Activated CD8-positive, alpha-beta memory T cell treated with anti-CD3 and anti-CD28 coated beads, Interleukin-2, amount 50 U/mL, for 24 hours (primary cell): ENCODE measurements around the gene DIPK1A.

Source experiments
- DNase-seq: peaks from one replicate; pipeline ENCODE4 v3.0.0-alpha.2; 2020; ENCODE audit errors: extremely low read depth

The DIPK1A gene

DNA sequence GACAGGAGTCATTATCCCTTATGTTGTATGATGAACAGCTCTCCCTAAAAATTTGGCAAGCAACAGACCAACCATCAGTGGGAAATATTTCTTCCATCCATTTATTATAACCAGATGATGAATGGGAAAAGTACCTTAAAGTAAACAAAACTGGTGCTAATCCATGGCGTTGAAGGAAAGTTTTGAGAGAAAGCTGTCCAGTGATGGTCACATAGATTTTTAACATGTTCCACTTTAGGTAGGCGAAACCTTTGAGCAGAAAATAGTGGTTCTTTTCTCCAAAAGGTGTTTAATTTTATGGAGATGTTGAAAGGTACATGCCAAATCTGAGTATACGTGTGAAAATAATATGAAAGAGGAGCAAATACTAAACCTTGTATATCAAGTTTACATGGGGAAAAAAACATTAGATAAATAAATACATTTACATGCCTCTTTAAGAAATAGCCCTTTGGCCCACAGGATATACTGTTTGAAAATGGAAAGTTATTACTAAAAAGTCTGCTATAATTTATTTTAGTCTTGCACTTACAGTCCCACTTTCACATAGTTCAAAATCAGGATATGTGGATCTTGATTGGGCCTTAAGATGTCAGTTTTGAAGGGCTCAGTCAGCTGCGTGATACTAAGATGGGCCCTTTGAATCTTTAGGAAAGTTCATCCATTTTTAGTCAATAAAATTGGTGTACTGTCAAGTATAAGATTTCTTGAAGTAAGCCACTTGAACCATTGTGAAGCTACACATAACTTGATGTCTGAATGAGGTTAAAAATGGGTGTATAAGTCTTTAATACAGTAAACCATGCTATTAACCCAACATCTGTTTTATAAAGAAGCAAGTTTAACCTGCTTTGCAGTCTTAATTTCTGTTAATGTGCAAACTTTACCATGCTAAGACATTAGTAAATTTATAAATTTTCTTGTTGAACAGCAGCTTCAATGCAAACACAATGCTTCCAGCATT is 118.9 kb downstream of the DIPK1A start:
- DNase-seq, result no peak

DNA sequence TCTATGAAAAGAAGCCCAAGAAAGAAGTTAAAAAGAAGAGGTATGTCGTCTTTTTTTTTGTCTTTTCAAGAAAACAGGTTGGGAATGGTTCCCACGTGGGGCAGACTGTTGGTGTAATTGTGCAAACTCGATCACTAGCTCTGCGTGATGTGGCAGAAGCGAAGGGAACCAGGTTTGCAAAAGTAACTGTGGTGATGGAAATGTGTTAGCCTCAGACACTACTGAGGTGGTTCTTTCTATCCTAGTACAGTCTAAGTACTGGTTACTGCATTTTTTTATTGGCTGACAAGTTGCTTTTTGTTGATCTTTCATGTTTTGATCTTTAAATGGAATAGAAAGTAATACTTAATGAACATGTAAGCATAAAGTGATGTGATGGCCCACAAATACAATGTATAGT is 120.7 kb downstream of the DIPK1A start:
- no peak for DNase-seq

- DNase-seq, result no peak
Measured at GRCh38 chr1:92839442-92839841, 121.8 kb downstream of the DIPK1A start.

- no peak for DNase-seq
Measured at GRCh38 chr1:92838519-92838918, 122.7 kb downstream of the DIPK1A start.

GRCh38 chr1:92837062-92837461 is 124.2 kb downstream of the DIPK1A start:
- DNase-seq, result no peak

GRCh38 chr1:92834617-92835016 is 126.6 kb downstream of the DIPK1A start:
- no peak for DNase-seq

GRCh38 chr1:92833840-92834239 is 127.4 kb downstream of the DIPK1A start:
- no peak for DNase-seq

DNA sequence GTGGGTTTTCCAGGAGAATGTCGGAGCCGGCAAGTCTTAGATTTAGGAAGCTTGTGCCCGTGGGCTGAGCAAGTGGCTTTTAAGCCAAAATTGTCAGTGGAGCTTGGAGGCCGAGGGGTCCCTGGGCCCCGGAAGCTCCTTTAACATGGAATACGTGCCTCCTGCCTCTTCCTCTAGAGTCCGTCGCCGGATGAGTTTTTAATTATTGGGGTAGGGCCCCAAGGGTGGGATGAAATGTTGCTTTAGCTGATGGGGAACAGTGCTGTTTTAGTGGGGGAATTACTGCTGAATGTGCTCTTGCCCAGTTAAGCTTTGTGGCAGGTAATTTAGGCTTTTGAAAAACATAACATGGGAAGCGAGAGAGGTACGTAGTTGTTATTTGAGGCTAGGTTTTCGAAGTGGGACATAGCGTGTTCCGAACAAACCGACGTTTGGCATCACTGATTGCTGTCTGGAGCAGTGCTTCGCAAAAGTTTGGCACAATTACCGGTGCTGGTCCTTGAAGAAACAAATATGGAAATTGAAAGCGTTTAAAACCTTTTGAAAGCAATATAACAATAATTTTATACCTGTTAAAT is 128.6 kb downstream of the DIPK1A start:
- DNase-seq, result no peak

- DNase-seq, result peak; percentile 95
Measured at GRCh38 chr1:92831762-92832536, 129.3 kb downstream of the DIPK1A start, which contains the start of gene RPL5. Gene RPL5, plus strand, starts transcription at chr1:92832040. Its CDS starts 75 bp downstream, at chr1:92832115.

DNA sequence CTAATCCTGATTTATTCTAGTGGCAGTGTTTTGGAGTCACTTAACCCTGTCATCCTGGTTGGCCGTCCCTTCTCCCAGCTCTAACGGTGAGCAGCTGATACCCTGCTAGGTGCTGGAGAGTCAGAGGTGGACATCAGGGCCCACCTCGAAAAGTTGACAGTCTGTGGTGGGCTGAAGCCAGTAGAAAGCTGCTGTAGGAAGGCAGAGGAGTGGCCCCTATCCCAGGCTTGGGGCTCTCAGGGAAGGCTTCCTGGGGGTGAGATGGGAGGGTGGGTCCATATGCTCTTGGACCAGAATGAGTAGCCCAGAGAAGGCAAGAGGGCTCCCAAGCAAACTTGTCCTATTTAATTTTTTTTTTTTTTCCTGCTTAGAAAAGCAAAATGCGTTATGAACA is 129.9 kb downstream of the DIPK1A start:
- no peak for DNase-seq

GRCh38 chr1:92826792-92827191 is 134.5 kb downstream of the DIPK1A start:
- no peak for DNase-seq

GRCh38 chr1:92822879-92823278 is 138.4 kb downstream of the DIPK1A start:
- no peak for DNase-seq

GRCh38 chr1:92820551-92820950 is 140.7 kb downstream of the DIPK1A start:
- no peak for DNase-seq

GRCh38 chr1:92820024-92820423 is 141.2 kb downstream of the DIPK1A start:
- no peak for DNase-seq

DNA sequence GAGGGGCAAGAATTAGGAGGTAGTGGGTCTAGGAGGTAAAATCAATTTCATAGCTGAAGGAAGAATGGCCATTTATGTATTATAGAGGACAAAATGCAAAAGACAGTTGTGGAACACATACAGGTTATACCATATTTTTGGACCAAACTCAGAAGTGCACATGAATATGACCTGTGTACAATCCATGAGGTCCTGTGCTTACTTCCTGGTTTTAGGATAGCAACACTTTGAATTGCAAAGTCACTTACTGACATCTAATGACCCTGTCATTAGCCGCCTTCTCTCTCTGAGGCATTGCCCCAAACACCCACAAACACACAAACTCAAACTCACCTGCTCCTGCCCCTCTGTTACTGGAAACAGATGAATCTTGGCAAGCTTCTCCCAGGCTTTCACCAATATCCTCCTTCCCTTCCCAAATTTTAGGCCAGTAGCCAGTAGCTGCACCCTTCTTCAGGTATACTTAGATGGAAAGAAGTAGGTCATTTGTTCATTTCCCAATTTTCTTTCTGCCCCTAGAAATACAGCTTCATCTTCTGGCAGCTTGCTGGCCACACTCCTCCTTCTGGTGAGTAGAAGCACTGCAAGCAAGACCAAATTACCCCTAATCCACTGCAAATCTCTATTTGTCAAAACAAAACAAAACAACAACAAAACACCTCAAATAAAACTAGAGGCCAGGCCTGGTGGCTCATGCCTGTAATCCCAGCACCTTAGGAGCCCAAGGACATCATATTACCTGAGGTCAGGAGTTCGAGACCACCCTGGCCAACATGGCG is 143.1 kb downstream of the DIPK1A start:
- DNase-seq, result no peak

- no peak for DNase-seq
Measured at GRCh38 chr1:92817137-92817697, 144.0 kb downstream of the DIPK1A start.

DNA sequence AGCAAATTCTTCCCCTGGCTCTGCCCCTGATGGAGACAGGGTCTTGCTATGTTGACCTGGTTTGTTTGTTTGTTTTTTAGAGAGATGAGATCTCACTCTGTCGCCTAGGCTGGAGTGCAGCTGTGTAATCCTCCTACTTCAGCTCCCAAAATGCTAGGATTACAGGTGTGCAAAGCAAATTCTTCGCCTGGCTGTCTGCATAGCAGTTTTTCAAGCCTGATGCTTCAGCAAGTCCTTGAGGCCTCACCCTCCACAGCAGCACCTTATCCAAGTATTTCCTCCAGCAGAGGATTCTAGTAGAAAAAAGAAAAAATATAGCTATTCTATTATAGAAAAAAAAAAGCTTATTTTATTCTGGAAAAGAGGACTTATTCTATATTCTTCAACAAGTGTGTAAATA is 144.5 kb downstream of the DIPK1A start:
- DNase-seq, result no peak

GRCh38 chr1:92808381-92808780 is 152.9 kb downstream of the DIPK1A start:
- no peak for DNase-seq

- no peak for DNase-seq
Measured at GRCh38 chr1:92805216-92805615, 156.0 kb downstream of the DIPK1A start.

GRCh38 chr1:92804721-92805201 is 156.5 kb downstream of the DIPK1A start:
- no peak for DNase-seq
